Gastrocnemius medialis (tissue), 4 donors: ENCODE data around the gene SORCS1.

Source experiments
- POLR2A ChIP-seq, 2 donors: fragments of 450-650 bp; IDR thresholded peaks; one replicate each; pipeline ENCODE4 v1.6.1; 2017; ENCODE audit warnings: antibody characterized with exemption in 2 of 2, mild to moderate bottlenecking in 2 of 2, moderate library complexity in 2 of 2
- TF ChIP-seq, protein P1 (sequence below), 5 experiments: fragments of 450-650 bp in 3 of 5; fragments of 200-600 bp in 2 of 5; sonication (generic) in 2 of 5; IDR thresholded peaks in 4 of 5; conservative IDR thresholded peaks in 1 of 5; 1 replicate in 4 of 5; 2 replicates in 1 of 5; pipeline ENCODE4 v1.5.1; 2016 to 2019; ENCODE audit warnings: antibody characterized with exemption in 5 of 5, mild to moderate bottlenecking in 3 of 5, moderate library complexity in 3 of 5

GRCh38 chr10:107028236-107028635 is 136.3 kb downstream of the SORCS1 start:
- TF ChIP-seq, protein P1, sequence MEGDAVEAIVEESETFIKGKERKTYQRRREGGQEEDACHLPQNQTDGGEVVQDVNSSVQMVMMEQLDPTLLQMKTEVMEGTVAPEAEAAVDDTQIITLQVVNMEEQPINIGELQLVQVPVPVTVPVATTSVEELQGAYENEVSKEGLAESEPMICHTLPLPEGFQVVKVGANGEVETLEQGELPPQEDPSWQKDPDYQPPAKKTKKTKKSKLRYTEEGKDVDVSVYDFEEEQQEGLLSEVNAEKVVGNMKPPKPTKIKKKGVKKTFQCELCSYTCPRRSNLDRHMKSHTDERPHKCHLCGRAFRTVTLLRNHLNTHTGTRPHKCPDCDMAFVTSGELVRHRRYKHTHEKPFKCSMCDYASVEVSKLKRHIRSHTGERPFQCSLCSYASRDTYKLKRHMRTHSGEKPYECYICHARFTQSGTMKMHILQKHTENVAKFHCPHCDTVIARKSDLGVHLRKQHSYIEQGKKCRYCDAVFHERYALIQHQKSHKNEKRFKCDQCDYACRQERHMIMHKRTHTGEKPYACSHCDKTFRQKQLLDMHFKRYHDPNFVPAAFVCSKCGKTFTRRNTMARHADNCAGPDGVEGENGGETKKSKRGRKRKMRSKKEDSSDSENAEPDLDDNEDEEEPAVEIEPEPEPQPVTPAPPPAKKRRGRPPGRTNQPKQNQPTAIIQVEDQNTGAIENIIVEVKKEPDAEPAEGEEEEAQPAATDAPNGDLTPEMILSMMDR (IDR thresholded peaks at IDR 0.05 in 4 of 5, conservative IDR thresholded peaks at IDR 0.05 in 1 of 5), result no peak
- no peak for TF ChIP-seq POLR2A (IDR thresholded peaks at IDR 0.05)
